ENCODE data around the gene CCDC85B. TPM values are rescaled to one million over a fixed set of nuclear protein-coding genes. Genes with fewer than 3 reads are reported as not detected.
A peak's percentile ranks its signal among the peaks of the same experiment; 100 is the strongest.

CCDC85B gene
- total and polyA plus RNA-seq, 5 donors: 50.8 to 80.3 (median 58.4) TPM

DNA sequence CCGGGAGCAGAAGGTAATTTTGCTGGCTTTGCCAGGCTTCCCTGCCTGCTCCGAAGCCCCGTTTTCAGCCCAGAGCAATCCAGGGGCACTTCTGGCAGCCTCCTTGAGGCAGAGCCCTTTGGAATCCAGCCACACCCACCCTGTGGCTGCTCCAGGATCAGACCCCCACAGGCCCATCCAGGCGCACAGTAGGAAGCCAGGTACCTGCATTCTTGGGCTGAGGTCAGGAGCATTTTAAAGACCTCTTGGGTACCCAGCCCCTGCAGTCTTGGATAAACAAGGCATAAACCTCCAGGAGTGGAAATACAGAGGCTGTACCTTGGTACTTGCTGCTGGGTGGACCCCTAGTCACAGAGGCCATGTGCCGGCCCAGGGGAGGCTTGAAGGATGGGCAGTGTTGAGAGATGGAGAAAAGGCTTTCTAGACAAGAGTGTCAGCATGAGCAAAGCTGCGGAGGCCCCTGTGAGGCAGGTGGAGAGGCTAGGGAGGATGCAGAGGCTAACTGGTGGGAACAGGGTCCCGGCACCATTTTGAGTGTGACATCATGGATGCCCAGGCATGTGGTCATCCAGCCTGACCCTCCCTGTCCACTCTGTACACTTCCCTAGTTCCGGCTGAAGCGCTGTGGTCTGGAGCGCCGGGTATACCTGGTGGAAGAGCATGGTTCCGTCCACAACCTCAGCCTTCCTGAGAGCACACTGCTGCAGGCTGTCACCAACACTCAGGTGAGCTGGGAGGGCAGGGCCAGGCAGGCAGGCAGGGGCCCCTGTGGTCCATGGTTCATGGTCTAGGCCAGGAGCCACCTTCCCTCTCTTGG lies 26.4 kb upstream of the CCDC85B start:
- Histone ChIP-seq H3K27me3 (ENCODE audit: control insufficient read depth, insufficient read depth) (no peaks in the 10 kb centered on the region), H3K9me3 (ENCODE audit: control insufficient read depth, low read length) (no peaks in the 10 kb centered on the region), H3K4me1 (ENCODE audit: control insufficient read depth, insufficient read depth, low read length) (peaks cover 5% of the 10 kb centered on the region), H3K4me3 (ENCODE audit: low read length) (no peak overlapping the region), H3K27ac (ENCODE audit: low read length) (no peak overlapping the region)
- WGBS: 84% methylated on average over 12 of the region's 12 CpGs
- DNase-seq: peak; percentile 14 to 31 (median 19)
- ATAC-seq: no peak
- intact Hi-C loops (cut with DNase I): no loop called here

DNA sequence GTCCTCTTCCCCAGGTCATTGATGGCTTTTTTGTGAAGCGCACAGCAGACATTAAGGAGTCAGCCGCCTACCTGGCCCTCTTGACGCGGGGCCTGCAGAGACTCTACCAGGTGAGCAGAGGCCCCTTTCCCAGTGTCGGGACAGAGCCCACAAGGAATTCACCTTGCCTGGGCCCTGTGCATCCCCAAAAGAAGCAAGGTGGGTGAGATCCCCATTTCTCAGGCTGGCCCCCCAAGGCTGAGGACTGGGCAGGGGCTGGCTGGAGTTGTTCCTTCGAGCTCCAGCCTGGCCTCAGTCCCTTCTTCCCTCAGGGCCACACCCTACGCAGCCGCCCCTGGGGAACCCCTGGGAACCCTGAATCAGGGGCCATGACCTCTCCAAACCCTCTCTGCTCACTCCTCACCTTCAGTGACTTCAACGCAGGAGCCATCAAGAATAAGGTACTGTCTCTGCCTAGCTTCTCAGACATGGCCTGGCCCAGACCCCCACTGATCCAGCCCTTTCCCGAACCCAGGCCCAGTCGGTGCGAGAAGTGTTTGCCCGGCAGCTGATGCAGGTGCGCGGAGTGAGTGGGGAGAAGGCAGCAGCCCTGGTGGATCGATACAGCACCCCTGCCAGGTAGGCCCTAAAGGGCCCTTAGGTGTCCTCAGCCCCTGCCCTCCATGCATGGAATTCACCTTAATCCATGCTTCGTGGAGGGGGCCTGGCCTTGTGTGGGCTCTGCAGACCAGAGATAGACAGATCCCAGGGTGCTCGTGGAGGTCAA lies 25.6 kb upstream of the CCDC85B start:
- peaks cover 3% of the 10 kb centered on the region for H3K4me1 ChIP-seq (ENCODE audit: control insufficient read depth, insufficient read depth, low read length)
- ATAC-seq (no peak), DNase-seq (peak; percentile 11 to 49 (median 46))
- H3K27ac ChIP-seq (ENCODE audit: low read length): no peak overlapping the region
- no peaks in the 10 kb centered on the region for H3K27me3 ChIP-seq (ENCODE audit: control insufficient read depth, insufficient read depth)
- H3K4me3 ChIP-seq (ENCODE audit: low read length): no peak overlapping the region
- 77% methylated on average over 18 of the region's 18 CpGs for WGBS
- intact Hi-C loops (cut with DNase I): no loop called here
- H3K9me3 ChIP-seq (ENCODE audit: control insufficient read depth, low read length): no peaks in the 10 kb centered on the region

DNA sequence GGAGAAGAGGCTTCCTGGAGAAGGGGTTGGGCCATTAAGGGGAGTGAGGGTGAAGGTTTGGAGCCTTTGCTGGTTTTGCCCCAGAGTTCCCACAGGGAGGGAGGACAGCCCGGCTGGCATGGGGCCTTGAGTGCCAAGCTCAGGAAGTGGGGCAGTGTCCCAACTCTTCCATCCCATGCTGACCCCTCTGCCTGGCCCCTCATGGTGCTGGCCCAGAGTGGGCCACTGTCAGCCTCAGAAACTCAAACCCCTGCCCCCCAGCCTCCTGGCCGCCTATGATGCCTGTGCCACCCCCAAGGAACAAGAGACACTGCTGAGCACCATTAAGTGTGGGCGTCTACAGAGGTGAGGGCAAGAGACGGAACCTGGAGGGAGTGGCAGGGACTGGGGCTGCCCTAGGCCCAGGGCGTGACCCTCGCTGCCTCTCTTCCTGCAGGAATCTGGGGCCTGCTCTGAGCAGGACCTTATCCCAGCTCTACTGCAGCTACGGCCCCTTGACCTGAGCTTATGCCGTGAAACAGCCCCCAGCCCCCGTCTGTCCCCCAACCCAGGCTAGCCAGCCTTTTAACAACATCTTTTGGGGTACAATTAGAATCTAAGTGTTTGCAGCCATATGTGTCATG lies 24.8 kb upstream of the CCDC85B start:
- WGBS: 73% methylated on average over 9 of the region's 9 CpGs
- Histone ChIP-seq H3K27me3 (ENCODE audit: control insufficient read depth, insufficient read depth) (no peaks in the 10 kb centered on the region), H3K4me1 (ENCODE audit: control insufficient read depth, insufficient read depth, low read length) (peaks cover 2% of the 10 kb centered on the region), H3K4me3 (ENCODE audit: low read length) (no peak overlapping the region), H3K27ac (ENCODE audit: low read length) (no peak overlapping the region), H3K9me3 (ENCODE audit: control insufficient read depth, low read length) (no peaks in the 10 kb centered on the region)
- peak; percentile 8 to 46 (median 46) for DNase-seq
- ATAC-seq: no peak
- intact Hi-C loops (cut with DNase I): no loop called here

DNA sequence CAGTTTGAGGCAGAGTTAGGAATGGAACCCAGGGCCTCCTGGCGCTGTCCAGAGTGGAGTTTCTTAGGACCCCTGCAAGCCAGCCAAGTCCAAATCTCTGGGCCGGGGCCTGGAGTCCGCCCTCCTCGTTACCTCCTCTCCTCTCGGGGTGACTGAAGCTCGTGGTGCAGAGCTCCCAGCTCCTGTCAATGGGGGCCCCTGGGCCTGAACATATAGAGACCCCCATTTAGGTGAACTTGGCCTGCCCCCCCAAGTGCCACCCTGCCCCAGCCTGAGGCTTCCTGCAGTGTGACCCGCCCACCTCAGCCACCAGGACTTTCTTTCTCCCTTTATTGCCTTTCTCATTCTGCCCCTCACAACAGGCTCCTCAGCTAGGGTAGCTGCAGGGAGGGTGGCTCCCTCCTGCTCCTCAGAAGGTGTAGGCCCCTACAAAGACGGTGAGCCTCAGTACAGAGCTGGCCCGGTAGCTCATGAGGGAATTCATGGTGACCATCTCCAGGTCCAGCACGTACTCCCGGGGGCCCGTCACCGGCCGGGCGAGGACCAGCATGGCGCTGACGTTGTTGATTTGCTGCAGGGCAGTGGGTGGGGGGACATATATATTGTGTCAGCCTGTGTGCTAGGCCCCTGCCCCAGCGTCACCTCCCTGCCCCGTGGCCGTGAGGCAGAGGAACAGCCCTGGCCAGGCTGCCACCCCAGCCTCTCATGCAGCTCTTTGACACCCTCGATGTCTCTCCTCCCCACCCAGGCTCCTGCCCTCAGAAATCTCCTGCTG lies 23.8 kb upstream of the CCDC85B start:
- no peak for ATAC-seq
- peaks cover 5% of the 10 kb centered on the region for H3K4me1 ChIP-seq (ENCODE audit: control insufficient read depth, insufficient read depth, low read length)
- DNase-seq: peak; percentile 17 to 60 (median 57)
- H3K4me3 ChIP-seq (ENCODE audit: low read length): no peak overlapping the region
- no peak overlapping the region for H3K27ac ChIP-seq (ENCODE audit: low read length)
- 80% methylated on average over 21 of the region's 21 CpGs for WGBS
- H3K27me3 ChIP-seq (ENCODE audit: control insufficient read depth, insufficient read depth): no peaks in the 10 kb centered on the region
- intact Hi-C loops (cut with DNase I): no loop called here
- H3K9me3 ChIP-seq (ENCODE audit: control insufficient read depth, low read length): no peaks in the 10 kb centered on the region

DNA sequence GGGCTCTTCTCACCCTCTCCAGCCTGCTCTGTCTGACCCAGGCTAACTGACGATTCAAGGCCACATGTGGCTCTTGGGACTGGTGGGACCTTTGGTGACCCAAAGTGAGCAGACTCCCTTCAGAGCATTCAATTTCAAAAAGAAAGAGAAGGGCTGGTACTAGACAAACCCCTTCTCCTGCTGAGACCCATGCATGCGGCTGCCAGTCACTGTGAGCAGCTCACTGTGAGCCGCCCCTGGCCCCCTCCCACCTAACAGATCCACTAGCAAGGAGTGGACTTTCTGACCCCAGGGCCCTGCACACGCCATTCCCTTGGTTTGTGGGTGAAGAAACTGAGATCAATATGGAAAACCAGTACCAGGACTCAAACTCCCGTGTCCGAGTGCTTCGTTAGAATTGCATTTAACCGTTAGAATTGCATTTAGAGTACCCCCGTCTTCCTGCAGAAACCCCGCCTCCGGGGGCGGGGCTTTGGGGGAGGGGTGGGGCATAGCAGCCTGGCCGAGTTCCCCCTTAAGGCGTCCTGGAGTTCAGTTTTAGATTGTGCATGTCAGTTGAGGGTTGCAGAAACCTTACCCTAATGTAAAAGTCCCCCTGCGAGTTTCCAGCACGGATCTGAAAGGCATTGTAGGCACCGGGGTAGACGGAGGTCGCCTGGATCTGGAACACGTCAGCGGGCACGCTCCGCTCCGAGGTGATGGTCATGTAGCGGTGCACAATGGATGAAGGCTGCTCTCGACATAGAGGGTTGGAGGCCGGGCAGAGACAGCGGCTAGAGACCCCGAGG lies 23.0 kb upstream of the CCDC85B start:
- intact Hi-C loops (cut with DNase I): no loop called here
- DNase-seq: peak; percentile 28 to 78 (median 75)
- H3K9me3 ChIP-seq (ENCODE audit: control insufficient read depth, low read length): no peaks in the 10 kb centered on the region
- peaks cover 5% of the 10 kb centered on the region for H3K4me1 ChIP-seq (ENCODE audit: control insufficient read depth, insufficient read depth, low read length)
- H3K4me3 ChIP-seq (ENCODE audit: low read length): no peak overlapping the region
- no peaks in the 10 kb centered on the region for H3K27me3 ChIP-seq (ENCODE audit: control insufficient read depth, insufficient read depth)
- H3K27ac ChIP-seq (ENCODE audit: low read length): no peak overlapping the region
- no peak for ATAC-seq
- 54% methylated on average over 29 of the region's 29 CpGs for WGBS

DNA sequence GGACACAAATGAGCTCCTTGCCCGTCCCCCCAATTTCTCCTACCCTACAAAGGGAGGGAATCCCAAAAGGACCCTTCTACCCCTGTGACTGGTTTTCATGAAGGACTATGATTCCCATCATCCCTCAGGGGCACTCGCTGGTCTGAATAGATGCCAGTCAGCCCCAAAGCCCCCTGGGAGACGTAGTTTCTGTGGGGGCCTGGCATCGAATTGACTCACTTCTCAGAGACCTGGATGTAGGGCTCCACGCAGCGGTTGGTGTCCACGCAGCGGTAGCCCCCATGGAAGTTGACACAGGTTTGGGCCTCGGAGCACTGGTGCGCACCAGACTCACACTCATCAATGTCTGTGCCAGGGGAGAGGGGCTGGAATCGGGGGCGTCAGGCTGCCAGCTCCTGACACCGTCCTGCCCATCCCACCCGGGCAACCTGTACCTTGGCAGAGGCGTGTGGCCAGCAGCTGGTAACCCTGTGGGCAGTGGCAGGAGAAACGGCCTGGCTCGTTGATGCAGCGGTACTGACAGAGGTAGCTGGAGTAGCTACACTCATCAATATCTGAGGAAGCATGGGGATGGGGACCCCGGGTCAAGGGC lies 22.3 kb upstream of the CCDC85B start:
- H3K9me3 ChIP-seq (ENCODE audit: control insufficient read depth, low read length): no peaks in the 10 kb centered on the region
- no peaks in the 10 kb centered on the region for H3K27me3 ChIP-seq (ENCODE audit: control insufficient read depth, insufficient read depth)
- intact Hi-C loops (cut with DNase I): no loop called here
- WGBS: 84% methylated on average over 19 of the region's 19 CpGs
- ATAC-seq (no peak), DNase-seq (peak; percentile 25 to 66 (median 64))
- H3K4me1 ChIP-seq (ENCODE audit: control insufficient read depth, insufficient read depth, low read length): peaks cover 5% of the 10 kb centered on the region
- no peak overlapping the region for H3K27ac ChIP-seq (ENCODE audit: low read length)
- no peak overlapping the region for H3K4me3 ChIP-seq (ENCODE audit: low read length)

DNA sequence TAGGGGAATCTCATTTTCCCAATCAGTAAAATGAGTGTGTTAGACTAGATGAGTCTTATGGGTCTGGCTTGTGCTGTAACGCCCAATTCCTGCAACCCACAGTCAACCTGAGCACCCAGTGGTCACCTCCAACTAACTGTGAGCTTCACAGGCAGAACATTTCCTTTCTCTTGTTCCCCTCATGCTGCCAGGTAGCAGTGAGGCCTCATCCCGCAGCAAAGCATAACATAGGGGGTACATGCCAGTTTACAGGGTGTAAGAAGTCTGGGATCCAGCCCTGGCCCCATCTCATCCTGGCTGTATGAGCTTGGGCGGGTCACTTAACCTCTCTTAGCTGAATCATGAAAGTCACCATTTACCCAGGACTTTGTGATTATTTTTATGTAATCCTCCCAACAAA lies 21.6 kb upstream of the CCDC85B start:
- Histone ChIP-seq H3K9me3 (ENCODE audit: control insufficient read depth, low read length) (no peaks in the 10 kb centered on the region), H3K4me3 (ENCODE audit: low read length) (no peak overlapping the region), H3K27me3 (ENCODE audit: control insufficient read depth, insufficient read depth) (no peaks in the 10 kb centered on the region), H3K4me1 (ENCODE audit: control insufficient read depth, insufficient read depth, low read length) (peaks cover 5% of the 10 kb centered on the region), H3K27ac (ENCODE audit: low read length) (no peak overlapping the region)
- peak in 1 of 3 donors; percentile 25 for DNase-seq
- intact Hi-C loops (cut with DNase I): no loop called here
- 95% methylated on average over 3 of the region's 3 CpGs for WGBS
- ATAC-seq: no peak

DNA sequence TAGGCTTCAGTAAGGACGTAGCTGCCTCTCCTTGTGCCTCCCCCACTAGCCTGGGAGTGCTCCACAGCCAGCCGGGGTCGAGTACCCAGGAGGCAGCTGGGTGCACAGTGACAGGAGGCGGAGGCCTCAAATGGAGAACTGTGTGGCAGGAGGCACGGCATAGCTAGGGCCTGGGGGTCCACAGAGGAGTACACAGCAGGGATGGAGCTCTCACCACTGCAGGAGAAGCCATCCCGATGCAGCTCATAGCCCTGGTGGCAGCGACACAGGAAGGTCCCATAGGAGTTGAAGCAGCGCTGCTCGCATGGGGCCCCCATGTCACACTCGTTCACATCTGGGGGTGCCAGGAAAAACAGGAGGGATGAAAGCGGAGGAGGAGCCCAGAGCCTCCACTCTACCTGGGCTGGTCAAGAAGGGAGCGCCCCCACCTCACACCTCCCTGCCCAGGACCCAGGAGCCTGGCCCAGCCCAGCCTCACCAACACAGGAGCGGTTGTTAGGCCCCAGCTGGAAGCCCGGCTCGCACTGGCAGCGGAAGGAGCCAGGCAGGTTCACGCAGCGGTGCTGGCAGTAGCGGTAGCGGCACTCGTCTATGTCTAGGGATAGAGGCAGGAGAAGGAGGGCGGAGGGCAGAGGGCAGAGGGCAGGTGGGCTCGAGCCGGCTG lies 20.7 kb upstream of the CCDC85B start:
- H3K27me3 ChIP-seq (ENCODE audit: control insufficient read depth, insufficient read depth): no peaks in the 10 kb centered on the region
- intact Hi-C loops (cut with DNase I): no loop called here
- no peak overlapping the region for H3K27ac ChIP-seq (ENCODE audit: low read length)
- peak; percentile 18 to 65 (median 50) for DNase-seq
- no peak overlapping the region for H3K4me3 ChIP-seq (ENCODE audit: low read length)
- WGBS: 82% methylated on average over 24 of the region's 24 CpGs
- no peaks in the 10 kb centered on the region for H3K9me3 ChIP-seq (ENCODE audit: control insufficient read depth, low read length)
- ATAC-seq: no peak
- peaks cover 5% of the 10 kb centered on the region for H3K4me1 ChIP-seq (ENCODE audit: control insufficient read depth, insufficient read depth, low read length)

DNA sequence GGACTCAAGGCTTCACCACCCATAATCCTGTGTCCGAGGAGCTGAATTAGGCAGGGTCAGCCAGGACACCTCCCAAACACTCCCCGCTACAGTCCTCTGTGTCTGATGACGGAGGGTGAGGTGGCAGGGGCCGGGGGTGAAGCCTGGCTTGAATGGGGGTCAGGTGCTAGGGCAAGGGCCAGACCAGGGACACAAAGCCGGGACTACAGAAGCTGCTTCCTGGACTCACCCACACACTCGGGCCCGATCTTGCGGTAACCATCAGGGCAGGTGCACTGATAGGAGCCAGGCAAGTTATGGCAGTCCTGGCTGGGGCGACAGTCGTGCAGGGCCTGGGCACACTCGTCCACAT lies 20.2 kb upstream of the CCDC85B start:
- Histone ChIP-seq H3K27me3 (ENCODE audit: control insufficient read depth, insufficient read depth) (no peaks in the 10 kb centered on the region), H3K4me3 (ENCODE audit: low read length) (no peak overlapping the region), H3K4me1 (ENCODE audit: control insufficient read depth, insufficient read depth, low read length) (peaks cover 5% of the 10 kb centered on the region), H3K27ac (ENCODE audit: low read length) (no peak overlapping the region), H3K9me3 (ENCODE audit: control insufficient read depth, low read length) (no peaks in the 10 kb centered on the region)
- 69% methylated on average over 11 of the region's 11 CpGs for WGBS
- intact Hi-C loops (cut with DNase I): no loop called here
- DNase-seq (peak; percentile 17 to 58 (median 42)), ATAC-seq (no peak)

All from right cardiac atrium (tissue), 5 donors.